Thyroid gland (tissue), 4 donors: ENCODE data around the gene LHFPL6.

Experiments used
- CTCF ChIP-seq, 6 experiments: fragments of 200-600 bp in 3 of 6; fragments of 450-650 bp in 3 of 6; sonication (generic) in 3 of 6; IDR thresholded peaks; one replicate each; pipeline ENCODE4 v1.5.1; 2016 to 2019; ENCODE audit warnings: antibody characterized with exemption in 6 of 6, mild to moderate bottlenecking in 2 of 6, inconsistent platforms in 1 of 6, moderate library complexity in 1 of 6
- POLR2A ChIP-seq, 2 donors: fragments of 450-650 bp; IDR thresholded peaks; one replicate each; pipeline ENCODE4 v1.6.1; 2017; ENCODE audit warnings: antibody characterized with exemption in 2 of 2, mild to moderate bottlenecking in 2 of 2, moderate library complexity in 1 of 2

DNA sequence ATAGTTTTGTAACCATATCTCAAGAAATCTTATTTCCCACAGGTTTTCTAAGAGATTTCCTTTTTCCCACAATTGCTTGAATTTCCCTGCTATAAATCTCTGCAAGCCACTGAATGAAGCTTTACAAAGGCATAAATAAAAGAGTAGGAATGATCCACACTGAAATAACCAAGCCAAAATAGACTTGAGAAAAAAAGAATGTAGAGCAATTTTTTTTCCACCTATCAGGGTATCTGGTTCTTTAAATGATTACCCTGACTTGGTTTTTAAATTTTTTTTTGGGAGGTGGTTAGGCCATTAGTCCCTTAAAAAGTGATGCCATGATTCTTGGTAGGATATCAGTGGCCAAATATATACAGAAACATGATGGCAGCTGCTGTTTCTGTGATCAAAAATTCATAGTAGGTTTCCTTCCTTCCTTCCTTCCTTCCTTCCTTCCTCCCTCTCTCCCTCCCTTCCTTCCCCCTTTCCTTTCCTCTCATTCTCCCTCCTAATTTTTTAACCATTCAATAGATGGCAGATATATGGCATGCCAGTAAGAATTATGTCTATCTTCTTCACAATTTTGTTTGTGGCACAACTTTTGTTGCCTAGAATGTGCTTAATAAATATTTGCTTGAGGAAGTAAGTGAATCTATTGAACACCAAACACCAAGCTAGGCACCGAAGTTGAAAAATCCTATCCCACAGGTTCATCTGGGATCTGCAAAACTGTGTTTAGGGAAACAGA is 233.7 kb downstream of the LHFPL6 start:
- TF ChIP-seq CTCF (IDR thresholded peaks at IDR 0.05) (no peak), POLR2A (IDR thresholded peaks at IDR 0.05) (no peak)
